GM10248 (cell line): ENCODE results near the gene MAN2A2.

Source experiments
- CTCF ChIA-PET: fragments of 300-600 bp; sonication (Branson Sonifier 250); formaldehyde crosslinking; extraction: SDS; loops from one replicate; lab custom pipeline; 2021; ENCODE audit warnings: antibody characterized with exemption; lab: Yijun Ruan, JAX
- POLR2A ChIA-PET: fragments of 350-650 bp; sonication (Branson Sonifier 250); formaldehyde crosslinking; extraction: SDS; loops from one replicate; lab custom pipeline; 2020; ENCODE audit warnings: antibody characterized with exemption; lab: Yijun Ruan, JAX
- DNase-seq: peaks from one replicate; pipeline ENCODE4 v3.0.0; 2012; ENCODE audit errors: extremely low spot score
- CTCF ChIP-seq: IDR thresholded peaks from 2 replicates; pipeline ENCODE4 v1.5.1; 2012; ENCODE audit warnings: mild to moderate bottlenecking, low read depth; ENCODE audit errors: extremely low read depth, missing control alignments, control extremely low read depth

The MAN2A2 gene

GRCh38 chr15:90932660-90932991 is 29.5 kb downstream of the MAN2A2 start:
- ChIA-PET CTCF (interaction anchor here (0.6 to 16.6 kb wide), 64 partner anchors 9 to 711 kb away, joined by 3 to 447 read pairs (median 4); partner anchors contain the start of genes FES, FURIN, IQGAP1 and MAN2A2), POLR2A (interaction anchor here (0.5 to 1.5 kb wide), 4 partner anchors 28 to 39 kb away, joined by 3 to 7 read pairs (median 4); partner anchors contain the start of gene MAN2A2)
- TF ChIP-seq CTCF, result no peak
- no peak for DNase-seq

- TF ChIP-seq CTCF, result no peak
- POLR2A ChIA-PET, result interaction anchor here (1.0 to 1.5 kb wide), 2 partner anchors 30 to 33 kb away, joined by 3 to 5 read pairs; partner anchors contain the start of gene MAN2A2
These were observed 30.2 kb downstream of the MAN2A2 start for GRCh38 chr15:90933301-90933700.

GRCh38 chr15:90934256-90934948 is 31.3 kb downstream of the MAN2A2 start:
- peak; percentile 96 for TF ChIP-seq CTCF
- ChIA-PET POLR2A (interaction anchor here (0.6 to 1.9 kb wide), 3 partner anchors 8 to 24 kb away, joined by 3 to 8 read pairs (median 3); partner anchors contain the start of gene RCCD1), CTCF (interaction anchor here (0.9 to 16.6 kb wide), 42 partner anchors 11 to 641 kb away, joined by 3 to 447 read pairs (median 6); partner anchors contain the start of genes FES, MAN2A2 and RCCD1)
- DNase-seq, result peak; percentile 86

More at GRCh38 chr15:90933301-90933700, 30.2 kb downstream of the MAN2A2 start:
- DNase-seq, result no peak
- CTCF ChIA-PET, result interaction anchor here (0.8 to 16.6 kb wide), 48 partner anchors 10 to 1974 kb away, joined by 3 to 447 read pairs (median 5); partner anchors contain the start of genes FES, MAN2A2 and RCCD1

GRCh38 chr15:90934949-90935751 is 32.0 kb downstream of the MAN2A2 start, which contains the start of gene UNC45A:
Gene UNC45A (plus strand): TSS chr15:90935285. CDS start chr15:90935325, 40 bp downstream.
- DNase-seq, result peak; percentile 98
- ChIA-PET CTCF (interaction anchor here (0.9 to 16.6 kb wide), 33 partner anchors 12 to 641 kb away, joined by 3 to 447 read pairs (median 5); partner anchors contain the start of genes FES, MAN2A2 and RCCD1), POLR2A (interaction anchor here (0.5 to 1.9 kb wide), 3 partner anchors 19 to 884 kb away, joined by 3 to 8 read pairs (median 4); partner anchors contain the start of gene RCCD1)
- TF ChIP-seq CTCF, result no peak

GRCh38 chr15:90936823-90937222 is 33.7 kb downstream of the MAN2A2 start:
- no peak for TF ChIP-seq CTCF
- ChIA-PET POLR2A (no interaction called here), CTCF (interaction anchor here (2.2 to 16.6 kb wide), 2 partner anchors 15 to 34 kb away, joined by 8 to 447 read pairs; partner anchors contain the start of genes MAN2A2 and RCCD1)
- no peak for DNase-seq
